WTC11 (cell line): Measurements from ENCODE around the gene MARCHF4. TPM values are rescaled to one million over a fixed set of nuclear protein-coding genes. Genes with fewer than 3 reads are reported as not detected.

Experiments
- ATAC-seq: fragments of 200-7000 bp; cut with Tn5 transposase; 2 replicates; pipeline ENCODE4 v1.10.0; 2021; ENCODE audit warnings: mild to moderate bottlenecking, moderate library complexity
- CTCF ChIA-PET: fragments of 300-600 bp; sonication (Branson Sonifier 250); formaldehyde crosslinking; loops from one replicate; lab custom pipeline; 2021; ENCODE audit warnings: antibody characterized with exemption; lab: Charles Lee
- POLR2A ChIA-PET: fragments of 350-600 bp; sonication (Branson Sonifier 250); formaldehyde crosslinking; loops from one replicate; lab custom pipeline; 2021; ENCODE audit warnings: antibody characterized with exemption; lab: Charles Lee
- DNase-seq: peaks from one replicate; pipeline ENCODE4 v3.0.0; 2021; ENCODE audit warnings: low spot score
- H3K27ac Mint-ChIP-seq: 2 replicates; pipeline ENCODE4 v1.8.0; 2021; ENCODE audit warnings: mixed read lengths
- H3K27me3 Mint-ChIP-seq: 2 replicates; pipeline ENCODE4 v1.8.0; 2021; ENCODE audit warnings: low read depth, mild to moderate bottlenecking, moderate library complexity, mixed read lengths
- H3K36me3 Mint-ChIP-seq: 2 replicates; pipeline ENCODE4 v1.8.0; 2021; ENCODE audit warnings: mixed read lengths
- H3K4me1 Mint-ChIP-seq: 2 replicates; pipeline ENCODE4 v1.8.0; 2022; ENCODE audit warnings: mixed read lengths
- H3K4me3 Mint-ChIP-seq: 2 replicates; pipeline ENCODE4 v1.8.0; 2021; ENCODE audit warnings: mild to moderate bottlenecking, moderate library complexity, mixed read lengths
- H3K9me3 Mint-ChIP-seq: 2 replicates; pipeline ENCODE4 v1.8.0; 2021; ENCODE audit warnings: mixed read lengths
- AFF4 ChIP-seq: sonication (generic); formaldehyde crosslinking; IDR thresholded peaks from 2 replicates; pipeline ENCODE4 v1.8.1; 2023; ENCODE audit warnings: mild to moderate bottlenecking, missing genetic modification reagents, borderline replicate concordance
- ARID4B ChIP-seq: sonication (generic); formaldehyde crosslinking; IDR thresholded peaks from 2 replicates; pipeline ENCODE4 v1.8.0; 2023; ENCODE audit warnings: missing genetic modification reagents, mild to moderate bottlenecking, borderline replicate concordance
- FOXJ3 ChIP-seq: sonication (generic); formaldehyde crosslinking; IDR thresholded peaks from 2 replicates; pipeline ENCODE4 v1.9.0; 2021; ENCODE audit warnings: missing genetic modification reagents, mild to moderate bottlenecking, borderline replicate concordance
- FOXK1 ChIP-seq: sonication (generic); formaldehyde crosslinking; IDR thresholded peaks from 2 replicates; pipeline ENCODE4 v1.8.0; 2022; ENCODE audit warnings: mild to moderate bottlenecking, moderate library complexity, missing genetic modification reagents
- IRF1 ChIP-seq: sonication (generic); formaldehyde crosslinking; IDR thresholded peaks from 2 replicates; pipeline ENCODE4 v1.8.0; 2023; ENCODE audit warnings: missing genetic modification reagents
- IRF2 ChIP-seq: sonication (generic); formaldehyde crosslinking; IDR thresholded peaks from 2 replicates; pipeline ENCODE4 v1.8.0; 2022; ENCODE audit warnings: low read depth, missing genetic modification reagents, borderline replicate concordance
- MLX ChIP-seq: sonication (generic); formaldehyde crosslinking; IDR thresholded peaks from 2 replicates; pipeline ENCODE4 v1.8.1; 2023; ENCODE audit warnings: mild to moderate bottlenecking, missing genetic modification reagents, moderate library complexity
- PRRX2 ChIP-seq: fragments of 250-450 bp; sonication (Bioruptor Pico); IDR thresholded peaks from 2 replicates; pipeline ENCODE4 v1.8.0; 2021; ENCODE audit warnings: mild to moderate bottlenecking
- SMAD4 ChIP-seq: sonication (generic); formaldehyde crosslinking; IDR thresholded peaks from 2 replicates; pipeline ENCODE4 v1.8.0; 2022; ENCODE audit warnings: mild to moderate bottlenecking, missing genetic modification reagents
- ZNF232 ChIP-seq: sonication (generic); formaldehyde crosslinking; IDR thresholded peaks from 2 replicates; pipeline ENCODE4 v1.8.0; 2022; ENCODE audit warnings: mild to moderate bottlenecking, missing genetic modification reagents
- ZSCAN18 ChIP-seq: fragments of 250-450 bp; sonication (Bioruptor Pico); IDR thresholded peaks from 2 replicates; pipeline ENCODE4 v2.1.2; 2022; ENCODE audit warnings: mild to moderate bottlenecking, moderate library complexity
- total RNA-seq: library from RNA; stranded (reverse); gene quantifications from 3 replicates; pipeline ENCODE4 v1.2.3, GENCODE V29; 2021
- TF ChIP-seq, protein P1 (sequence below): sonication (generic); formaldehyde crosslinking; conservative IDR thresholded peaks from 2 replicates; pipeline ENCODE4 v1.8.1; 2023; ENCODE audit warnings: mild to moderate bottlenecking, low read depth, missing genetic modification reagents, moderate library complexity

Gene MARCHF4
- total RNA-seq, 1 experiment from 2014 or later = 2.6 TPM

- TF ChIP-seq SMAD4 (CRISPR knock-in tag) (no peak), IRF2 (CRISPR knock-in tag) (no peak), MLX (CRISPR knock-in tag) (no peak), FOXK1 (no peak), ZNF232 (CRISPR knock-in tag) (no peak), IRF1 (no peak), PRRX2 (CRISPR knock-in tag) (no peak), AFF4 (CRISPR knock-in tag) (no peak), FOXJ3 (CRISPR knock-in tag) (no peak)
- TF ChIP-seq, protein P1, sequence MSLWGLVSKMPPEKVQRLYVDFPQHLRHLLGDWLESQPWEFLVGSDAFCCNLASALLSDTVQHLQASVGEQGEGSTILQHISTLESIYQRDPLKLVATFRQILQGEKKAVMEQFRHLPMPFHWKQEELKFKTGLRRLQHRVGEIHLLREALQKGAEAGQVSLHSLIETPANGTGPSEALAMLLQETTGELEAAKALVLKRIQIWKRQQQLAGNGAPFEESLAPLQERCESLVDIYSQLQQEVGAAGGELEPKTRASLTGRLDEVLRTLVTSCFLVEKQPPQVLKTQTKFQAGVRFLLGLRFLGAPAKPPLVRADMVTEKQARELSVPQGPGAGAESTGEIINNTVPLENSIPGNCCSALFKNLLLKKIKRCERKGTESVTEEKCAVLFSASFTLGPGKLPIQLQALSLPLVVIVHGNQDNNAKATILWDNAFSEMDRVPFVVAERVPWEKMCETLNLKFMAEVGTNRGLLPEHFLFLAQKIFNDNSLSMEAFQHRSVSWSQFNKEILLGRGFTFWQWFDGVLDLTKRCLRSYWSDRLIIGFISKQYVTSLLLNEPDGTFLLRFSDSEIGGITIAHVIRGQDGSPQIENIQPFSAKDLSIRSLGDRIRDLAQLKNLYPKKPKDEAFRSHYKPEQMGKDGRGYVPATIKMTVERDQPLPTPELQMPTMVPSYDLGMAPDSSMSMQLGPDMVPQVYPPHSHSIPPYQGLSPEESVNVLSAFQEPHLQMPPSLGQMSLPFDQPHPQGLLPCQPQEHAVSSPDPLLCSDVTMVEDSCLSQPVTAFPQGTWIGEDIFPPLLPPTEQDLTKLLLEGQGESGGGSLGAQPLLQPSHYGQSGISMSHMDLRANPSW (CRISPR knock-in tag) = no peak
These were observed 37.0 kb downstream of the MARCHF4 start (continued) for GRCh38 chr2:216335252-216335651.

- Mint-ChIP-seq H3K4me3 (no peak overlapping the region), H3K36me3 (no peaks in the 10 kb centered on the region), H3K9me3 (no peaks in the 10 kb centered on the region; the same call in 1 of the 2 replicates), H3K27ac (no peak overlapping the region), H3K27me3 (no peaks in the 10 kb centered on the region), H3K4me1 (peaks cover 5% of the 10 kb centered on the region)
- ATAC-seq (peak; percentile 61; the same call in 1 of the 2 replicates), DNase-seq (peak; percentile 17)
- TF ChIP-seq ARID4B (no peak), IRF2 (CRISPR knock-in tag) (no peak), ZSCAN18 (no peak)
- ChIA-PET CTCF (interaction anchor here (0.7 to 3.0 kb wide), 12 partner anchors 12 to 206 kb away, joined by 3 to 15 read pairs (median 5); partner anchors contain the start of gene SMARCAL1), POLR2A (no interaction called here)
These were observed 43.9 kb downstream of the MARCHF4 start for GRCh38 chr2:216328347-216328746.
